ENCODE data around the gene PHF21A.

DNA sequence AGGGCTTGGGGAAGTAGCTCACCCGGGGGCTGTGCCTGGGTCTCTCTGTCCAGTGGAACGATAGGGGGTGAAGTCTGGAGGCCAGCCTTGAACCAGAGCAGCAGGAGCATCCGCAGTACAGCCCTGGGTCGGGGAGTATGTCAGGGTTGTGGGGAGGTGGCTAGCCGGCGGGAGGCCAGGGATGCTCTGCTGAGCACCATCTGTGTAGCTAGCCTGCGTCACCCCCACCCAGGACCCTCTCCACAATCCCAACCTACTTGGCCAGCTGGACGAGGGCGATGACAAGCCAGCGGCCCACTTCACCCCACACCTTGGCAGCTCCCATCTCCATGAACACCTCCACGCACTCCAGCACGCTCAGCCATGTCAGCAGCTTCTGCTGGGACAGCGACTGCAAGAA is 205.8 kb downstream of the PHF21A start:
- TF ChIP-seq ZFP3 (CRISPR knock-in tag; IDR thresholded peaks at IDR 0.05) (no peak), ZFP30 (CRISPR knock-in tag; IDR thresholded peaks at IDR 0.05) (no peak), OSR1 (CRISPR knock-in tag; IDR thresholded peaks at IDR 0.05) (no peak), TCF4 (CRISPR knock-in tag; IDR thresholded peaks at IDR 0.05; ENCODE audit: borderline replicate concordance) (no peak), ZC3H10 (CRISPR knock-in tag; IDR thresholded peaks at IDR 0.05) (no peak), RARB (CRISPR knock-in tag; IDR thresholded peaks at IDR 0.05) (no peak), SNAI2 (CRISPR knock-in tag; IDR thresholded peaks at IDR 0.05) (no peak)
- TF ChIP-seq, protein P1, sequence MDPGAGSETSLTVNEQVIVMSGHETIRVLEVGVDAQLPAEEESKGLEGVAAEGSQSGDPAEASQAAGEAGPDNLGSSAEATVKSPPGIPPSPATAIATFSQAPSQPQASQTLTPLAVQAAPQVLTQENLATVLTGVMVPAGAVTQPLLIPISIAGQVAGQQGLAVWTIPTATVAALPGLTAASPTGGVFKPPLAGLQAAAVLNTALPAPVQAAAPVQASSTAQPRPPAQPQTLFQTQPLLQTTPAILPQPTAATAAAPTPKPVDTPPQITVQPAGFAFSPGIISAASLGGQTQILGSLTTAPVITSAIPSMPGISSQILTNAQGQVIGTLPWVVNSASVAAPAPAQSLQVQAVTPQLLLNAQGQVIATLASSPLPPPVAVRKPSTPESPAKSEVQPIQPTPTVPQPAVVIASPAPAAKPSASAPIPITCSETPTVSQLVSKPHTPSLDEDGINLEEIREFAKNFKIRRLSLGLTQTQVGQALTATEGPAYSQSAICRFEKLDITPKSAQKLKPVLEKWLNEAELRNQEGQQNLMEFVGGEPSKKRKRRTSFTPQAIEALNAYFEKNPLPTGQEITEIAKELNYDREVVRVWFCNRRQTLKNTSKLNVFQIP (CRISPR knock-in tag; IDR thresholded peaks at IDR 0.05; ENCODE audit: borderline replicate concordance, low read depth), result no peak
- TF ChIP-seq, protein P2, sequence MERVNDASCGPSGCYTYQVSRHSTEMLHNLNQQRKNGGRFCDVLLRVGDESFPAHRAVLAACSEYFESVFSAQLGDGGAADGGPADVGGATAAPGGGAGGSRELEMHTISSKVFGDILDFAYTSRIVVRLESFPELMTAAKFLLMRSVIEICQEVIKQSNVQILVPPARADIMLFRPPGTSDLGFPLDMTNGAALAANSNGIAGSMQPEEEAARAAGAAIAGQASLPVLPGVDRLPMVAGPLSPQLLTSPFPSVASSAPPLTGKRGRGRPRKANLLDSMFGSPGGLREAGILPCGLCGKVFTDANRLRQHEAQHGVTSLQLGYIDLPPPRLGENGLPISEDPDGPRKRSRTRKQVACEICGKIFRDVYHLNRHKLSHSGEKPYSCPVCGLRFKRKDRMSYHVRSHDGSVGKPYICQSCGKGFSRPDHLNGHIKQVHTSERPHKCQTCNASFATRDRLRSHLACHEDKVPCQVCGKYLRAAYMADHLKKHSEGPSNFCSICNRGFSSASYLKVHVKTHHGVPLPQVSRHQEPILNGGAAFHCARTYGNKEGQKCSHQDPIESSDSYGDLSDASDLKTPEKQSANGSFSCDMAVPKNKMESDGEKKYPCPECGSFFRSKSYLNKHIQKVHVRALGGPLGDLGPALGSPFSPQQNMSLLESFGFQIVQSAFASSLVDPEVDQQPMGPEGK (CRISPR knock-in tag; IDR thresholded peaks at IDR 0.05; ENCODE audit: borderline replicate concordance), result no peak
- TF ChIP-seq, protein P3, sequence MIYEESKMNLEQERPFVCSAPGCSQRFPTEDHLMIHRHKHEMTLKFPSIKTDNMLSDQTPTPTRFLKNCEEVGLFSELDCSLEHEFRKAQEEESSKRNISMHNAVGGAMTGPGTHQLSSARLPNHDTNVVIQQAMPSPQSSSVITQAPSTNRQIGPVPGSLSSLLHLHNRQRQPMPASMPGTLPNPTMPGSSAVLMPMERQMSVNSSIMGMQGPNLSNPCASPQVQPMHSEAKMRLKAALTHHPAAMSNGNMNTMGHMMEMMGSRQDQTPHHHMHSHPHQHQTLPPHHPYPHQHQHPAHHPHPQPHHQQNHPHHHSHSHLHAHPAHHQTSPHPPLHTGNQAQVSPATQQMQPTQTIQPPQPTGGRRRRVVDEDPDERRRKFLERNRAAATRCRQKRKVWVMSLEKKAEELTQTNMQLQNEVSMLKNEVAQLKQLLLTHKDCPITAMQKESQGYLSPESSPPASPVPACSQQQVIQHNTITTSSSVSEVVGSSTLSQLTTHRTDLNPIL (CRISPR knock-in tag; IDR thresholded peaks at IDR 0.05; ENCODE audit: low read depth), result no peak

Data from SK-N-SH treated with all-trans-retinoic acid at 6 μM for 48 hours (cell line).